DMS 273 treated with DMSO at 0.1 percent for 48 hours (cell line): Measurements from ENCODE around the gene TCF3.
"Not testable (repeated sequence)": the region's sequence is repeated elsewhere in the genome, so short reads cannot be mapped to it uniquely, and the experiment has no call there.

Source experiments
- DNase-seq: peaks from one replicate; lab custom pipeline; 2025; lab: John Stamatoyannopoulos, UW

TCF3 gene

GRCh38 chr19:1672769-1673644 lies 20.6 kb upstream of the TCF3 start:
- DNase-seq: no peak

DNA sequence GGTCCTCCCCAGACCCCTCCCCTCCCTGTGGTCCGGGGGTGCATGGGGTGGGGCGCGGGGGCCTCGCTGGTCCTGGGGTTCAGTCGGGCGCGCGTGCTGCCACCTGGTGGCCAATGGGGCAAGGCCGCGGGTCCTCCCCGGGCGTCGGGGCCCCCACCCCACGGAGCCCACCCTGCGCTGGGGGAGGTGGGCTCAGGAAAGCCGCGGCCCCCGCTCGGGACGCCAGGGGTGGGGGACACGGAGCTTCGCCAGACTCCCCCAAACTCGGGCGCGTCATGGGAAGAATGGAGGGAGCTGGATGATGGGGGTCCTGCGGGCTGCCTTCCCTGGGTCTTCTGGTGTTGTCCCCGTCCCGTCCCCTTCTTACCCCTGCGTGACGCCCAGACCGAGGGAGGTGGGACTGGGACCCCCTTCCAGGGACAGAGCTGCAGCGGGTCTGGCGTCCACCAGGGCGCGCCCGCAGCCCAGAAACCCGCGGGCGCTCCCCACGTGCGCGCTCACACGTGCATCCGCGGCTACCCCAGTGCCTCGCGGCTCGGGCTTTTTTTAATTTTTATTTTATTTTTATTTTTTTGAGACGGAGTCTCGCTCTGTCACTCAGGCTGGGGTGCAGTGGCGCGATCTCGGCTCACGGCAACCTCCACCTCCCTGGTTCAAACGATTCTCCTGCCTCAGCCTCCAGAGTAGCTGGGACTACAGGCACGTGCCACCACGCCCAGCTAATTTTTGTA lies 19.8 kb upstream of the TCF3 start:
- no peak for DNase-seq

GRCh38 chr19:1671716-1672037 lies 19.3 kb upstream of the TCF3 start:
- DNase-seq: no peak

DNA sequence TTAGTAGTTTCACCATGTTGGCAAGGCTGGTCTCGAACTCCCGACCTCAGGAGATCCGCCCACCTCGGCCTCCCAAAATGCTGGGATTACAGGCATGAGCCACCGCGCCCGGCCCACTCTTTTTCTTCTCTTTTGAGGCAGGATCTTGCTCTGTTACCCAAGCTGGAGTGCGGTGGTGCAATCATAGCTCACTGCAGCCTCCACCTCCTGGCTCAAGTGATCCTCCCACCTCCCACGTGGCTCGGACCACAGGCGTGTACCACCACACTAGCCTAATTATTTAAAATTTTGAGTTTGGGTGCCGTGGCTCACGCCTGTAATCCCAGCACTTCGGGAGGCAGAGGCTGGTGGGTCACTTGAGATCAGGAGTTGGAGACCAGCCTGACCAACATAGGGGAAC lies 18.3 kb upstream of the TCF3 start:
- DNase-seq: not testable (repeated sequence)

DNA sequence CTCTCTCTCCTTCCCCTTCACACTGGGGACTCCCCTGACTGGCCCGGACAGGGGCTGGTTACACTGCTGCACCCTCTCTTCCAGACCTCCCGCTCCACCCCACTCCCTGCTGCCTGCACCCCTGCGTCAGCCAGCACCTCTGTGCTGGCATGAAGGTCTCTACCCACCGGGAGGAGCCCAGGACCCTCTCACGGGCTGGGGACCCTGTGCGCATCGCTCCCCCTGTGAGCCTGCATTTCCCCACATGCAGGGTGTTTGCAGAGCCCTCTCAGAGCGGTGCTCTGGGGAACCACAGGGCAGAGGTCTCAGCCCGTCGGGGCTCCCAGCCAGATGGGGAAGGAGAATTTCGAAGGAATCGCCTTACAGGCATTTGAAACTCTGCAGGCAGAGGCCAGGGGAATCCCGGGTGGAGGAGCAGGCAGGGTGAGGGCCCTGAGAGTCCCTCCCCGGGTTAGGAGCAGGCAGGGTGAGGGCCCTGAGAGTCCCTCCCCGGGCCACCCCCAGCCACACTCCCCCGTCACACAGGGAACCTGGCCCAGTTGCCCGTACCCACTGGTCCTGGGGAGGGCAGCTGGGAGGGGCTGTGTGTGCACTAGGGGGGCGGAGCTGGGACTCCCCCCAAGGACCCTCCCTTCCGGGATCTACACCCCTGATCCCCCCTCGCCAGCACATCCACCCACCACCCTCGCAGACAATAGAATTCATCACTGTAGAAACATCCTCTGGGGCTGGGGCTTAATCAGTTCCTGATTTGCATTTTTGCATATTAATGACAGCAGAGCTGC lies 16.3 kb upstream of the TCF3 start:
- DNase-seq: no peak

DNA sequence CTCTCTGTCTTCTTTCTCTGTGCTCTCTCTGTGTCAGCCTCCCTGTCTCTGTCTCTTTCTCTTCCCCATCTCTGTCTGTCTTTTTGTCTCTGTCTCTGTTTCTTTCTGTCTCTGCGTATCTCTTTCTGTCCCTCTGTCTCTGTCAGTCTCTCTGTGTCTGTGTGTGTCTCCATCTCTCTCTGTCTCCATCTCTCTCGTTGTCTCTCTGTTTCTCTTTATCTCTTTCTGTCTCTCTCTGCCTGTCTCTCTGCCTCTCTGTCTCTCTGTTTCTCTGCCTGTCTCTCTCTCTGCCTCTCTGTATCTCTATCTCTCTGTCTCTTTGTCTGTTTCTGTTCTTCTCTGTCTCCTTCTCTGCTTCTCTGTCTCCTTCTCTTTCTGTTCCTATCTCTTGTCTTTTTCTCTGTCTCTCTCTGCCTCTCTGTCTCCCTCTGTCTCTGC lies 15.7 kb upstream of the TCF3 start:
- no peak for DNase-seq

DNA sequence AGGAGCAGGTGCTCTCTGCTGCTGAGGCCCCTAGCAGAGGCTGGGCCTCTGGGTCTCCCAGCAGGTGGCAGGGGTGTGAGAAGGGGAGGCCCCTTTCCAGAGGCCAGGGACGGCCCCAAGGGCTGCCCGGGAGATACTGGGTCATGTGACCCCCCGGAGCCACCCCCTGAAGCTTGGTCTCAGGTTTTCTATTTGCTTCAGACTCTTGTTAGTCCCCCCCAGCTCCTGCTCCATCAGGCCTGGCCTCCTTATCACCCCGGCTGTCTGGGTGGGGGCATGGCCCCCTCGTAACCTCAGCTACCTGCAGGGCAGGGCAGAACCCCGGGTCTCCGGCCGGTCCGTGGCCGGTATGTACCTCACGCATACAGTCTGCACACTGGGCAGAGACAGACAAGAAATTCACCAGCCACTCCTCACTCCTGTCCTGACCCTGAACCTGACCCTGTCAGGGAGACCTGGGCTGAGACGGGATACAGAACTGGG lies 13.2 kb upstream of the TCF3 start:
- DNase-seq: no peak

- no peak for DNase-seq
Measured at GRCh38 chr19:1663852-1664251, 11.4 kb upstream of the TCF3 start.

- not testable (repeated sequence) for DNase-seq
Measured at GRCh38 chr19:1663227-1663626, 10.8 kb upstream of the TCF3 start.

GRCh38 chr19:1661995-1662394 lies 9.6 kb upstream of the TCF3 start:
- DNase-seq: no peak

GRCh38 chr19:1659084-1659427 lies 6.6 kb upstream of the TCF3 start:
- no peak for DNase-seq

GRCh38 chr19:1658150-1659083 lies 6.0 kb upstream of the TCF3 start:
- DNase-seq: no peak

GRCh38 chr19:1657746-1658145 lies 5.3 kb upstream of the TCF3 start:
- no peak for DNase-seq

DNA sequence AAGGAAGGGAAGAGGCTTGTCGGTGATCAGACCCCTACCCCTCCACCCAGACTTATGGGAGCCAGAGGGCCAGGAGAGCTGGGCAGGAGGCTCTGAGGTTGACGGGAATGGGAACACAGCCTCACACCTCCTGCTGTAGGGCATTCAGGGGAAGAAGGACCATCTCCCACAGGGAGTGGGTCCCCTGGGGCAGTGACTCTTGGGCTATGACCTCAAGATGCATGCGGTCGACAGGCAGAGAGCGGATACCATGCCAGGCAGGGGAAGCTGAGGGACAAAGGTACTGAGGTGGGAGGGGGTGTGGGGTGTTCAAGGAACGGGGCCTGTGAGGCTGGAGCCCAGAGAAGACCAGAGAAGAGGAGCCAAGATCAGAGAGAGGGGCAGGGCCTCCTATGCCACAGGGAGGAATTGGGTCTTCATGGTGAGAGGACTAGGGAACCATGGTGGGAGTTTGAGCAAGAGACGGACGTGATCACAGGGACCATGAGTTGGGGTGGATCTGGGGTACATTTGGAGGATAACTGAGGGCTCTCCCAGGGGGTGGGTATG lies 4.6 kb upstream of the TCF3 start:
- no peak for DNase-seq

DNA sequence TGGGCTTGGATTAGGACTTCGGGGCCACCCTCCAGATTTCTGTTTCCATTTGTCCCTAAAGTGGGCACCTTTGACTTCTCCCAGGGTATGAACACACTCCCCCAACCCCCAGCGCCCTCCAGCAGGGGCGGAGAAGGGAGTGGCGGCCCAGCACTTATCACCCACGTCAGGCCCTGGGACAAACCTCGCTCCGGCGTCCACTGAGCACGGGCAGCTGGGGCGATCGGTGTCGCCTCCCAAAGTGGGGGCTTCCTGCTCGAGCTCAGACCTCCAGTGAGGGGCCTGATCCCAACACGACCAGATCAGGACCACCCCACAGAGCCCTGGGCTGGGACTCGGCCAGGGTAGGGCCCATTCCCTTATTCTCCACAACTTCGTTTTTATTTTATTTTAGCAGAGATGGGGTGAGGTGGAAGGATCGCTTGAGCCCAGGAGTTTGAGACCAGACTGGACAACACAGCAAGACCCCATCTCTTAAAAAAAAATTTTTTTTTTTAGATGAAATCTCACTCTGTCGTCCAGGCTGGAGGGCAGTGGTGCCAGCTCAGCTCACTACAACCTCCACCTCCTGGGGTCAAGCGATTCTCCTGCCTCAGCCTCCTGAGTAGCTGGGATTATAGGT lies 3.7 kb upstream of the TCF3 start:
- no peak for DNase-seq

- DNase-seq: no peak
Measured at GRCh38 chr19:1655131-1655981, 2.9 kb upstream of the TCF3 start.

DNA sequence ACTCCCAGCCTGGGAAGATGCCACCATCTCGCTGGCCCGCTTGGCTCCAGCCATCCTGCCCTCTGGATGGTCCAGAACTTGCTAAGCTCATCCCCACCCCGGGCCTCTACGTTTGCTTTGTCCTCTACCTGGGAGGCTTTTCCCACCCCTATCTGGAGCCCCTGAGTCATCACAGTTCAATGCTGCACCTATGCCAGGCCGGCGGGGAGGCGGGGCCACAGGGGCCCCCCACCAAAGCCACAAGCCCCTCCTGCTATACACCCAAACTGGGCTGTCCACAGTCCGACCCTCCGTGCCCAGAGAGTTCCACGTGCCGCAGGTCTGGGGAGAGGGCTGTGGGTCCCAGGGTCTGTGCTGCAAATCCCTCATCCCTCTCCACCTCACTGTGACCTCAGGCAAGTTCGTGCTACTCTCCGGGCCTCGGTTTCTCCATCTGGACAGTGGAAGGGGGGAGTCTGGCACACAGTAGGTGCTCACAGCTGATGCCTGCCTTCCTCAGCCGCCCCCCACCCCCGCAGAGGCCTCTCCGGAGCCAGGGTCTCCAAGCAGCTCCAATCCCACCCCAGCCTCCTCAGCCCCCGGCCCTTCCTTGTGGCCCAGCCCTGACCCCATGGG lies 1.9 kb upstream of the TCF3 start:
- DNase-seq: no peak

DNA sequence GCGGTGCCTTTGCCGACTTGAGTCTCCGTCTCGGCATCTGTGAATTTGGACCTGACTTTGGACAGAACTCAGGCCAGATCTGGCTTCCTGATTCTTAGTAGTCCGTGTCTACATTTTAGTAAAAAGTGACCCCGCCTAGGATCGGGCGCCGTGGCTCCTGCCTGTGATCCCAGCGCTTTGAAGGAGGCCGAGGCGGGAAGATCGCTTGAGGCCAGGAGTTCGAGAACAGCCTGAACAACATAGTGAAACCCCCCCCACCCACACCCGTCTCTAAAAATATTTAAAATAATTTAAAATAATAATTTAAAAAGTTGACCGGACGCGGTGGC lies 849 bp upstream of the TCF3 start:
- DNase-seq: no peak

DNA sequence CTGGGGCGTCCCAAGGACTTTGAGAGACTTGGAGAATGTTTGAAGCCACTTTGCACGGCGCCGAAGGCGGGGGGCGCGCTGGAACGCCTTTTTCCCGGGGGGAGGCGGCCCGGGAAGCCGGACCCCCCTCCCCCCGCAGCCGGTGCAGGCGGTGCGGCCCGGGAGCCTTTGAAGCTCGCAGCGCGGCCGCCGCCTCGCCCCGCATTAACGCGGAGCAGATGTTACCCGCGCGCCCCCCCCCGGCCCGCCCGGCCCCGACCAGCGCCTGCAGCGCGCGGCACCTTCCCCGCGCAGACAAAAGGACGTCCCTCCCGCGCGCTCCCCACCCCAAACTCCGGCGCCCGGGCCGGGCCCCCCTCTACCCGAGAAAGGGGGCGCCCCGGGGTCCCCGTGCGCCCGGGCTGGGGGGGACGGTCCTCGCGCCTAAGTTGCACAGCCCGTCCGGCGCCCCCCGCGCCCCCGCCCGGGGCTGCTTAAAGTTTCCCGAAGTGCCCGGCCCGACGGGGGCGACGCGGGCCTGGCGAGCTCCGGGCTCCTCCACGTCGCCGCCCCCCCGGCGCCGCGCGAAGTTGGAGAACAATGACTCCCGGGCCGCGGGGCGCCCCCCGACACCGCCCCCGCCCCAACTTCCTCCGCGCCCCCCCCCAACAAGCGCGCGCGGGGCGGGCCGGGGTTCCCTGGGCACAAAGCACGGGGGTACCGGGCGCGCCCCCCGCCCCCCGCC lies 685 bp downstream of the TCF3 start:
- DNase-seq: no peak
